Measurements from ENCODE around the gene BPIFB2.

Gene BPIFB2

DNA sequence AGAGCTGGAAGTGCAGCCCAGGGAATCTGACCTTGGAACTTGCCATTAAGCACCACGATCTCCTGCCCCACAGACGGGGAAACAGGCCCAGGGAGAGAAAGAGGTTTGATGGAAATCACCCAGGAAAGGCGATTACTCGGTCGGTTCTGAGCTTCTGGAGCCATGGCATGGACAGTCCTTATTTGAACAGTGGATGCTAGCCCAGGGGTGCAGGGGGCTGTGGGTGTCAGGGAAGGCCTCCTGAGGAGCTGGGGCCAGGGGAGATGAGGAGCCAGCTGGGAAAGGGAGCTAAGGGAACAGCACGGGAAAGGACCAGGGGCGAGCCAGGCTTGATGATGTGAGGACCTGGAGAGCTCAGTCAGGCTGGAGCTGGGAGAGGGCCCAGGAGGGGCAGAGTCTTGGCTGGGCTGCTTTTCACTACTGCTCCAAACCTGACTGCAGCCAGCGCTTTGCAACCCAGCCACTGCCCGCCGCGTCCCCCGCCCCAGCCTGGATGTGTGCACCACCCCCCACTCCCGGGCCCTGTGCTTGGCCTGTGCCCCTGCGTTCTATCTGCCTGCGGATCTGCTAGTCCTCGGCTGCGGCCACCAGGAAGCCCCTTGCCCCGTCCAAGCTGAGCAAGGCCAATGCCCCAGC, 21.1 kb upstream of the BPIFB2 start:
- no peak for DNase-seq (ENCODE audit: low spot score)

DNA sequence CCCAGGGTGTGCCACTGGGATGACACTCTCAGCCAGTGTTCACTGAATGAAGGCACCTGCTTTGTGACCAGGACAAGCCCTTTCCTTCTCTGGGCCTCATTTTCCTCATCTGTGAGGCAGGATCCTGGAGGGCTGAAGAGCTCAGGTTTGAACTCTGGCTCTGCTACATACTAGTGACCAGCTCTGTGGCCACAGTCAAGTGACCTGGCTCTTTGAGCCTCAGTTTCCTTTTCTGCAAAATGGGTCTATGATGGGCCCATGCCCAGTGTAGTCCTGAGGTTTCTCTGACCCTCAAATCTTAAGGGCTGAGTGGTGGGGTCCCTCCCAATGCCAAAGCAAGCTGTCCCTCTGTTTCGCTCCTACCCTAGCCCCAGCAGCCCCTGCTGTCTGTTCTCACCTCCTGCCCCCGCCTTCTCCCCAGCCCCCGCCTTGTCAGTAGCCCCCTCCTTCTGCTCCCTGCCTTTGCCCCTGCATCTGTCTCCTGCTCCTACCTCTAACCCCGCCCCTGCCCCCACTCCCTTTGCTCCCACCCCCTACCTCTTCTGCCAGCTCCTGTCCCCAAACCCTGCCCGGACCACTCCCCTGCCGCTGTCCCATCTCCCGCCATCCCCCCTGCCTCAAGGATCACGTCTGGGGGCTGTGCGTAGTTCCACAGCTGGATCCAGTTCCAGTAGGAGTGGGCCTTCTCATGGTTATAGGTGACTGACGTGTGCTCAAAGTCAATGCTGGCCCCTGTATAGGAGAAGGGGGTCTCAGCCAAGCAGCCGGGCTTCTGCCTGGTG, 20.3 kb upstream of the BPIFB2 start:
- DNase-seq (ENCODE audit: low spot score), result no peak

DNA sequence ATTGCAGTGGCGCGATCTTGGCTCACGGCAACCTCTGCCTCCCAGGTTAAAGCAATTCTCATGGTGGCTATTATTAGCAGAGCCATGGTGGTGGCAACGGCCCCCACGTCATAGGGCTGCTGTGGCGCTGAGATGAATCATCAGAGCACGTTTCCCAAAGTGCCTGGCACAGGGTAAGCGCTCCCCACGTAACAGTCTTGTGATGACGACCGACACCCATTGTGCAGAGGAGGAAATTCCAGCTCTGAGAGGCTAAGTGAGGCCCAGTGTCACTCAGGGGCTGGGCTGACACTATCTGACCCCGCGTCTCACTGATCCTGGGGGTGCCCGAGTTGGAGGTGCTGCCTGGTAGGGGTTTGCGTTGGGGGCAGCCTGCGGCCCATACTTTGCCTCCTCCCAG, 19.5 kb upstream of the BPIFB2 start:
- no peak for DNase-seq (ENCODE audit: low spot score)

DNA sequence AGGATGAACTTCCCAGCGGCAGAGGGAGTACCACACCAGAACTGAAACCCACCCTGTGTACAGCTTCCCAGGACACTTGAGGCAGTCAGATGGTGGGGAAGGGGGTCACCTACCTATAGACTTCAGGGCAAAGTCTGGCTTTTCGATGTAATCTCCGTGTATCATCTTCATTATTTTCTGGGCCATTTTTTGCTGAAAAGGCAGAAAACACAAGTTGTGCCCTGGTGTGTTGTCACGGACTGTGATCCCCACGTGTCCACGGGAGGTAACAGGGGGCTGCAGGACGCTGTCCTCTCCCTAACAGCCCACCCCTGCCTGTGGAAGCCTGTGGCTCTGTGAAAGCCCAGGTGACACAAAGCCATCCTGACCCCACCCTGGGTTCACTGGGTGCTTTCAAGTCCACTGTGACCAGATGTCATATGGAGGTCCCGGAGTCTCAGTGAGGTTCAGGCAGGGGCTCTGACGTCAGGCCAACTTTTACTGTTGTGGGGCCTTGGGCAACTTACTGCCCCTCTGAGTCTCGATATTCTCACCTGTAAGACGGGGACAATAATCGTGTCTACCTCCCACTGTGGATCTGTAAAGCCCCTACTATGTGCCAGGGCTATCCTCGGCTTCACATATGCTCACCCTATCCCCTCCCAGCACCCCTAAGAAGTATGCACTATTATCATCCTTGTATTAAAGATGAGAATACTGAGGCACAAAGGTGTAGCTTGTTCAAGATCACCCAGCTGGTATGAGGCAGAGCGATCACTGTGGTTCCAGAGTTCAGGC, 17.8 kb upstream of the BPIFB2 start:
- DNase-seq (ENCODE audit: low spot score), result no peak

DNA sequence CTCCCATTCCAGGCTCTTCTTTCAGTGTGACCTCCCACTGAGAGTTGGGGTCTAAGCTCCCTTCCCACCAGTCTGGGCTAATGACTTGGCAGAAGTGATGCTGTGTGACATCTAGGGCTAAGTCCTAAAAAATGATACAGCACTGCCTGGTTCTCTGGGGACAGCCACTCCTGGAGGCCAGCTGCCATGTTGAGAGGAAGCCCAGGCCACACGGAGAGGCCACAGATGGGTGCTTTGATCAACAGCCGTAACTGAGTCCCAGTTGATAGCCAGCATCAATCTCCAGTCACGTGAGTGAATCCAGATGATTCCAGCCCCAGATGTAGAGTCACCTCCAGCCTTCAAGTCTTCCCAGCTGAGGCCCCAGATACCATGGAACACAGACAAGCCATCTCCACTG, 17.1 kb upstream of the BPIFB2 start:
- no peak for DNase-seq (ENCODE audit: low spot score)

DNA sequence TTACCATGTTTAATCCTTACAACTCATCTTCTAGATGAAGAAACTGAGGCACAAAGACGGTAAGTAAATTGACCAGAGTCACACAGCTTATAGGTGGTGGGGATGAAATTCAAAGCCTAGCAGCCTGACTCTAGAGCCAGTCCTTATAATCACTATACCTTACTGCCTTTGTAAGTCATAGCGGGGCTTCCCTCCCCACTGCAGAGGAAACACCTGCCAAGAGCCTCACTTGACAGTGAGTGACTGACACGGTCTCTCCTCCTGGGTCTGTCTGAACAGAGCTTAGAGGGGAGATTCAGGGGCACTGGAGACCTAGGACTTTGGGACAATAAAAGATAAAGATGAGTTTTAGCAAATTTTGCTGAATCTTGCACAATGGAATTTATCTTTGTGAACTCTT, 16.1 kb upstream of the BPIFB2 start:
- DNase-seq (ENCODE audit: low spot score), result no peak

DNA sequence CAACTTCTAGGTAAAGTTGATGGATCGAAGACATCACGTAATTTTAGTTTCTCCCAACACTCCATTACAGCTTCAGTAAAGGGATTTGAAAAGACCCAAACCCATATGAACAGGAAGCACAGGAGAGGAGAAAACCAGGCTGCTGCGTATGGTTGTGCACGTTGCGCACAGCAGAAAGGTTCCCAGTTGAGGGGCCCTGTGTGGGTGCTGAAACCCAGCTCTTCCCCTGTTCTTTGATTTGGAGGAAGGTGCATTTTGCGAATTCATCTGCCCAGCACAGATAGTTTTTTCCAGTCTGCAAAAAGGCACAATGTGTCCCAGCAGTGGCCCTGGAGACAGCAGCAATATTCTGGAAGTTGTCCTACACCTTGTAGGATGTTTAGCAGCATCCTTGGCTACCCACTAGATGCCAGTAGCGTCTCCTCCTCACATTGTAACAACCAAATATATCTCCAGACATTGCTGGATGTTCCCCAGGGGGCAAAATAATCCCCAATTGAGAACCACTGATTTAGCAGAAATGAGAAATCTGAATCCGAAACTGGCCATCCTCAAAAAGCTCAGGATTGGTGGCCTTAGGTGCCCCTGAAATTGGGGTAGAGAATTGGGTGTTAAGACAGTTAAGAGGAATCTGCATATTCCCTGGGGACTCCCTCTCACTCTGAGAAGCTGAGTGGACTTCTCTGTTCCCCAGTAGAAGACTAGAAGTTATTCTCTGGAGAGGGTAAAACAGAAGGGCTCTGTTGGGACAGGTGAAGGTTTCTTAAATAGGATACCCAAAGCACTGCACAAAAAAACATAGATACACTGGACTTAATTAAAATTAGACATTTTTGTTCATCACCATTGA, 15.5 kb upstream of the BPIFB2 start:
- no peak for DNase-seq (ENCODE audit: low spot score)

DNA sequence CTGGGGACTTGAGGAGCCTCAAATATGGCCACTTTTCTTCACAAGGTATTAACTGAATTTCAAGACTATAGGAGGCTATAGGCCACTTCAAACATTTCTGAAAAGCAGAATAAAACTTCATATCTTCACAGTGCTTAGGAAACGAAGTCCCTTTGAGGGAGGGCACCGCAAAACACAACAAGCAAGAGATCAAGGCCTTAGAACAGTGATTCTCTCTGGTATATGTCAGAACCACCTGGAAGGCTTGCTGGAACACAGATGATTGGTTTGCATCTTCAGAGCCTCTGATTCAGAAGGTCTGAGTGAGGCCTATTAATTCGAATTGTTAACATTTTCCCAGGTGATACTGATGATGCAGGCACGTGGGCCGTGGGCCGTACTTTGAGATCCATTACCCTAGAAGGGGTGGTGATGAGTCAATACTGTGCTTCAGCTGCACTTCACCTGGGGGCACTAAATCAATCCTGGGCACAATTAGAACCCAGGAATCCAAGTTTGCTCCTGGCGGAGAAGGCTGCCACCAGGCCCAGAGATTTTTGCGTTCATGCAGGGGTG, 13.9 kb upstream of the BPIFB2 start:
- DNase-seq (ENCODE audit: low spot score), result no peak

DNA sequence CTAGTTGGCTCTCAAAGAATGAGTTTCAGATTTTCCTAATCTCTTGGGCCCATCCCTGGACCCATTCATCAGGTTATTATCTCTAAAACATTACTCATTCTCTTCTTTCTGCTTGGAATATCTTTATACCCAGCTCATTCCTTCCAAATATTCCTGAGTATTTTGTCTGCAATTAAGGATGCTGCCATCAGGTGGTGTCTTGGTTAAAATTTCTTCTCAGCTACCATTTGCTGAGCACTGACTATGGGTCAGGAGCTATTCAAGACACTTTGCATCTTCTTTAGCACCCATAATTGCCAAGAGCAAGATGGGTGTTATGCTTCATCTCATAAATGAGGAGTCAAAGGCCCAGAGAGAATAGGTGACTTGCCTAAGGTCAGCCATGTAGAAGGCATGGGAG, 11.7 kb upstream of the BPIFB2 start:
- no peak for DNase-seq (ENCODE audit: low spot score)

DNA sequence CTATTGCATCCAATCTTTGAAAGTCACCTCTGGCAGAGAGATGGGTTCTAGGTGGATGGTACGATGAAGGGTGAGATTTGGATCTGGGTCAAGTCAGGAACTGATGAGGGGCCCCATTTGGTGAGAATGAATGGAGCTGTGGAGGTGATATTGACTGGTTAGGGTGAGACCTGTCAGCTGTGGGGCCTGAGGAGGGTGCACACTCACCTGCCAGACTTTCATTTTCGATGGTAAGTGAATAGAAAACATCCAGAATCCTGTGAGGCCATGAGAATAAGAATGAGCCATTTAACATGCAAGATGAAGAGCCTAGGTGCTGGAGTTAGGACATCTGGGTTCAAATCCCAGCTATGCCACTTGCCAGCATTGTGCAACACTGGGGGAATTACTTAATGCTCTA, 10.1 kb upstream of the BPIFB2 start:
- no peak for DNase-seq (ENCODE audit: low spot score)

DNA sequence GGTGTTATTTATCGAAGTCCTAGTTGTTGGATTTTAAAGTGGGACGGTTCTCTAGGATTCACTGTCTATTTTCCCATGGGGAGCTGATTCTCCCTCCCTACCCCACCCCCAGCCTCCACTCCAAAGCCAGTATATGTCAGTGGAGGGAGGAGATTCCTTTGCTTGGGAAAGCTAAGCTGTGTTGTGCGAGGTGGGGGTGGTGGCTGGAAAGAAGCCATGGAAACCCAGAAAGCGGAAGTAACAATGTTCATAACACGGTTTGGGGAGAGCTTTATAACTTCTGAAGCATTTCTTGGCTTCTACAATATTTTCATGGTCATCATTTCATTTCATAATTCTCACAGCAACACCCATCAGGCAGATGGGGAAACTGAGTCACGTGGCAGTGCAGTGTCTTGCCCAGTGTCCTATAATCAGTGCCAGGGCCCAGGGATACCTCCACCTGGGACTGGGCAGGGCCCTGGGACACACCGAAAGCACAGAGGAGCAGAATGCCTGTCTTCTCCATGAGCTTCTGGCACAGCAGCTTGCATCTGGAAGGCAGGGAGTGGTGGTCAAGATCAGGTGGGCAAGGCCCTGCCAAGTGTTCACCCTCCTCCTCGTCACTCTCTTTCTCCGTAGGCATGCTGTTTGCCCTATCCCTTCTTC, 7.8 kb upstream of the BPIFB2 start:
- no peak for DNase-seq (ENCODE audit: low spot score)

DNA sequence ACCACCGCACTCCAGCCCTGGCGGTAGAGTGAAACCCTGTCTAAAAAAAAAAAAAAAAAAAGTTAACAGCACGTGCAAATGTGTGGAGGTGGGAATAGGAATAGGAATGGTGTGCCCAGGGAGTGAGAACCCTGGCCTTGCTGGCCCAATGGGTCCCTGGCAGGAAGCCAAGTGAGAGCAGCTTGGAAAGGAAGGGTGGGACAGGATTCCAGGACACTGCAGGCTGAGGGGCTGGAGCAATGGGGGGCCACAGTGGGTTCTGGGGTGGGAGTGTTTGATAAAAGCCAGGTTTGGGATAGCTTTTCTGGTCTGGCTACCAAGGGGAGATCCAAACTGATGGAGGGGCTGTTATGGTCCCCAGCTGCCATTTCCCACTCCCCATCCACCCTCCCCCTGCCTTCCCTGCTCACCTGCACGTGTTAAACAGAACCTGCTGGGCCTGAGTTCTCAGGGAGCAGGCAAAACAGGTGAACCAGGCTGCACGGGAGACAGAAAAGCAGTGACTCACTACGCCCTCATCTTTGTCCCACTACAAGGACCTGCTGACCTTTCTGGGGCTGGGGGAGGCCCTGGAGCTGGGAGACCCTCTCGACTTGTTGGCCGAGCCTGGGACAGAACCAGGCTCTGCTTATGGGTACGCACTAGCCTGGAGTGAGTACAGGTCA, 6.6 kb upstream of the BPIFB2 start:
- DNase-seq (ENCODE audit: low spot score), result no peak

DNA sequence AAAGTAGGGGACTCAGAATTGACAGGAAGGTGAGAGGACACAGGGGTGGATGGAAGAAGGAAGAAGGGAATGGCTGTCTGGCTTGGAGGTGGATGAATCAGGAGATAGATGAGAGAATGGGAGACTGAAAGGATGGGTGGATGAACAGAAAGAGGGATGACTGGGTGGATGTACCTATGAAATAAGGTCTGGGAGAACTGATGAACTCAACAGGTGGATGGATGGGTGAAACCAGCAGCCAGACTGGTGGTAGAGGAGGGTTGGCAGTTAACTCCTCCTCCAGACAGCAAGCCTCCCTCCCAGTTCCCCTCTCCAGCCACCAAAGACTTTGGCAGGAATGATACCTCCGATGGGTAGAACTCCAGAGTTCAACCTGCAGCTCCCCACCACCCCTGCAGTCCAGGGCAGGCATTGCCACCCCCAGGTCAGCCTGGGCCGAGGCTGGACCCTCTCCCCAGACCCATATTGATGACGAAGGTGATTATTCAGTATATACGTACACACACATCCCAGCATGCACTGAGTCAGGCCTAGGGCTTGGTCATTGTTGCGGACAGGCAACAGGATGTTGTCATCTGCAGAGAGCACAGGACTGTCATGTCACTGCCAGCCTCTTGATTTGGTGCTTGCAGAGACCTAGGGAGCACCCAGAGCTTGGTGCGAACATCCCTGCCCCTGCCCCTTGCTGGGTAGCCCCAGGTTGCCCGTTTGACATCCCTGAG, 5.3 kb upstream of the BPIFB2 start:
- DNase-seq (ENCODE audit: low spot score), result no peak

DNA sequence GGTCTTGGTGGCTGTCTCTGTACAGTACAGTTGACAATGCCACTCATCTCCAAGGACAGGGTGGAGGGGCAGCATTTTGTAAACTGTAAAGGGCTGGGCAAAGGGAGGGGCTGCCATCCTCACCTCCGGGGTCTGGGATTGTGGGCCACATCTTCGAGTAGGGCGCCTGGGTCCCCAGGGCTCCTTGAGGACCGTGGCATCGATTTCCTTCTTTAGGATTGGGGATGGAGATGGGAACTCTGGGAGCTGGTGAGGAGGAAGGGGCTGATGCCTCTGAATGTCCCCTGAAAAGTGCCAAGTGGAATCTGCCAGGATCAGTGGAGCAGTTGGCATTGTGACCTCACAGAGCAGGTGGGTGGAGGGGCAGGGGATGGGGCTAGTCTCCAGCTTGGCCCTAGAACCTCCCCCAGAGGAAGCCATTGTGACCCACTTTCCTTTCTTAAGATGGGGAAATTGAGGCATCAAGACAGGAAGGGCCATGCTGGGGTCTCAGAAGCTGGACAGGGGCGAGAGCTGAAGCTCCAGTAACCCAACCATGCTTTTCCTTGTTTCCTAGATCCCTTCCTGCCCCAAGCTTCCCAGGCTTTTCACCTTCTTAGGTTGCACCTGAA, 3.3 kb upstream of the BPIFB2 start, which contains the start of gene SUN5:
Gene SUN5 (minus strand): TSS at position 293 of the 611 bp plus-strand sequence. CDS start 93 bp downstream, at position 200.
- no peak for DNase-seq (ENCODE audit: low spot score)

DNA sequence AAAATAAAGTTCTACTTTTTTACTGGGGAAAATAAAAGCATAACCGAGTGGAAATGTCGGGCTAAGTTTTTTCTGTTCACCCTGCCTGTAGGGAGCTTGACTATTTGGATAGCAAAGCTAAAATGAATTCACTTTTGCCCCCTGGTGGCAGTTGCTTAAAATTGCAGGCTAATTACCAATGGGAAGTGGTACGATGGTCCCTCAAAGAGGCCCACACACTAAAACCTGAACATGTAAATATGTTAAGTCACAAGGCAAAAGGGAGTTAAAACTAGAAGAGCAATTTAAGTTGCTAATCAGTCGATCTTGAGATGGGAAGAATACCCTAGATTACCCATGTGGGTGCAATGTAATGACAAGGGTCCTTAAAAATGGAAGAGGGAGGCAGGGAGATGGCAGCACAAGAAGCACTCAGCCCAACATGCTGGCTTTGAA, 2.4 kb upstream of the BPIFB2 start:
- DNase-seq (ENCODE audit: low spot score), result no peak

DNA sequence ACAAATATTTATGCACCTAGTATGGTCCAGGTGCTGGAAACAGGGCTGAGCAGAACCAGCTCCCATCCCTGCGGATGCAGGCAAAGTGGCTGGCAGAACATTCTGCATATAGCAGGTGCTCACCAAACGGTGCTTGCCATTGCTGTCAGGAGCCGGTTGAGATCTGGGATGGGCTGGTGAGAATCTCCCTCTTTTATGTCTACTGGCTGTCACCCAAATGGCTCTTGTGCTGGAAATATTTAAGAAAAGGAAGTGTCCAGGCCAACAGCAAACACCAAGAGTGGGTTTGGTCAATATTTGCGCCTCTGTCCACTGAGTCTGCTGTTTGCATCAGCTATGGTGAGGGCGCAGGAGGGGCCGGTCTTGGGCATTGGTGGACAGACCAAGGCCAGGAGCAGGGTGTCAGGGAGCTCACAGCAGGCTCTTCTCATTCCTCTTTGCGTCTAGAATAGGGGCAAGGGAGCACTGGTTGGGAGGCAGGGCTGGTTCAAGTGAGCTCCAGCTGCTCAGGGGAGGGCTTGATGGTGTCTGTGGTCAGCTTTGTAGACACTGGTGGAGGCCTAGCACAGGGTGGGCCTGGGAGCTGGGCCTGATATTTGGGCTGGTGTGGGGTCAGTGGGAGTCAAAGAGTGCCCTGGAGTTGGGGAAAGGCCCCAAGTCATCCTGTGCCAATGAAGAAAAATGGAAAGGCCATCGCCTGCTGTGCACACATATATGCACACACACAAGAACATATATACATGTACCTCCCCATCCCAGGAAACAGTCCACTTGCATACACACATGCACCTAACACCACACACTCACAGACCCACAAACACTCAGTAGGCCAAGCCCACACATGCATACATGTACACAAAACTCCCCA, 1.4 kb upstream of the BPIFB2 start:
- no peak for DNase-seq (ENCODE audit: low spot score)

DNA sequence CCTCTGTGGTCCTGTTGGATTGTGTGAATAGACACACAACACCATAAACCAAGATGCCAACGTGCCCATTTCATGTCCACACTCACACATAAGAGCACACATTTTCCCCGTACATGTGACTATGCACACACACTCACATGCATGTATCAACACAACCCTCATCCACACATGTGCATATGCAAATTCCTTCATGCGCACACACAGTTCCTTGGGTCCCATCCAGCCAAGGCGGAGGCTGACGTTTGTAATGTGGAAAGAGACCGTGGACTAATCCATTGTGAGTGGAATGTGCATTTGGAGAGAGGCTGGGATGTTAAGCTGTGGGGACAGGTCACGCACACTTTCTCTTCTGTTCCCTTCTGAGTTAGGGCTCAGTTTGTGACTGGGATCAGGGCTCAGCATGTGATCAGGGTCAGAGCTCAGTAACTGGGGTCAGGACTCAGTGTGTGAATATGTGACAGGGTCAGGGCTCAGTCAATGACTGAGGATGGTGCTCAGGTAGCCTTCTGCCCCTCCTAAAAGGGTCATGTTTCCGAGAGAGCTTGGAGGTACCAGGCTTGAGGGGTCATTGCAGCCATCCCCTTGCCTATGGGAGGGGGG, 628 bp upstream of the BPIFB2 start:
- no peak for DNase-seq (ENCODE audit: low spot score)

Measured in putamen (tissue), 1 donor.